Hepatocyte (in vitro differentiated cells): ENCODE data around the gene TRAPPC3L.

ENCODE experiments used
- EZH2 ChIP-seq: fragments of 200-600 bp; sonication (generic); IDR thresholded peaks from 2 replicates; pipeline ENCODE4 v1.6.1; 2016; ENCODE audit warnings: antibody characterized with exemption, mild to moderate bottlenecking, borderline replicate concordance
- EZH2phosphoT487 ChIP-seq: fragments of 200-600 bp; sonication (generic); IDR thresholded peaks from one replicate; pipeline ENCODE4 v1.6.1; 2018; ENCODE audit warnings: antibody characterized with exemption, mild to moderate bottlenecking, low read depth, moderate library complexity; ENCODE audit not compliant: unreplicated experiment, severe bottlenecking

DNA sequence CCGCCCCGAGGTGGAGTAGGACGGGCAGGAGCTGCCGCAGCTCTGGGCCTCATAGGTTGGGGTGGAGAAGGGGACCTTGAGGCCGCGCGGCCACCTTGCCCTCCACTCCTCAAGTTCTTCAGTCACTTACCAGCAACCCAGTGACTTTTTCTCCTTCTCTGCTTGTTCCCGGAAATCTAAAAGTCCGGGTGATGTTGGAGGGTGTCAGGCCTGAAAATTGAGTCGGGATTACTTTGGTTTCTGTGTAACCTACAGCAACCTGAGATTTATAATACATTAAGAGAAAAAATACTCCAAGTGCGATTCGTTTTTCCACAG is 26.2 kb upstream of the TRAPPC3L start:
- TF ChIP-seq EZH2 = no peak
- TF ChIP-seq EZH2phosphoT487 = no peak
